Stimulated activated CD4-positive, alpha-beta T cell treated with anti-CD3 and anti-CD28 coated beads, Interleukin-2, amount 100 ng/mL, for 4 hours (primary cell): ENCODE measurements around the gene ATXN1.
A peak's percentile ranks its signal among the peaks of the same experiment; 100 is the strongest.

Source experiments
- DNase-seq: peaks from one replicate; pipeline ENCODE4 v3.0.0-alpha.2; 2020; ENCODE audit warnings: low read depth

The ATXN1 gene

DNA sequence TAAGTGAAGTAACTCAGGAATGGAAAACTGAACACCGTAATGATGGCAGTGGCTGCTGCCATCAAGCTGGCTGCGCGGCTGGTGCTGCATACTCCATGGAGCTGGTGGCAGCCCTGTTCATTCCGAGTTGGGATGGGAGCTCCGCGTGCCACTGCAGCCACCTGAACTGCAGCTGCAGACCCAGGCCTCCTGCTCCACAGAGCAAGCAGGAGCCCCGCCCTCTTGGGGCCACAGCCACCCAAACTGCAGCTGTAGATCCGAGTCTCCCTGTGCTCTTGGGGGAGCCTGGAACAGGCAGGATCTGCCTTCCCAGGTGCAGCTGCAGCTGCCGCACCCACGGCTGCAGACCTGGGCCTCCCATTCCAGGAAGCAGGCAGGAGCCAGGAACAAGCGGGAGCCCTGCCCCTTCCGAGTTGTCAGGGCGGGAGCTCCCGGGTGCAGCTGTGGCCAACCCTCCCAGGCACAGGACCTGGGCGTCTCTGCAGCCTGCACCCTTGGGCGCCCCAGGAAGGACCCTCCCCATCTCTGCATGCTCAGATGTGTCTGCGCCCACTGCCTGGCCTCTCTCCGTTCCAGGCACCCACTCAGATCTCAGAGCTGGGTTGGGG lies 402.6 kb downstream of the ATXN1 start:
- no peak for DNase-seq

DNA sequence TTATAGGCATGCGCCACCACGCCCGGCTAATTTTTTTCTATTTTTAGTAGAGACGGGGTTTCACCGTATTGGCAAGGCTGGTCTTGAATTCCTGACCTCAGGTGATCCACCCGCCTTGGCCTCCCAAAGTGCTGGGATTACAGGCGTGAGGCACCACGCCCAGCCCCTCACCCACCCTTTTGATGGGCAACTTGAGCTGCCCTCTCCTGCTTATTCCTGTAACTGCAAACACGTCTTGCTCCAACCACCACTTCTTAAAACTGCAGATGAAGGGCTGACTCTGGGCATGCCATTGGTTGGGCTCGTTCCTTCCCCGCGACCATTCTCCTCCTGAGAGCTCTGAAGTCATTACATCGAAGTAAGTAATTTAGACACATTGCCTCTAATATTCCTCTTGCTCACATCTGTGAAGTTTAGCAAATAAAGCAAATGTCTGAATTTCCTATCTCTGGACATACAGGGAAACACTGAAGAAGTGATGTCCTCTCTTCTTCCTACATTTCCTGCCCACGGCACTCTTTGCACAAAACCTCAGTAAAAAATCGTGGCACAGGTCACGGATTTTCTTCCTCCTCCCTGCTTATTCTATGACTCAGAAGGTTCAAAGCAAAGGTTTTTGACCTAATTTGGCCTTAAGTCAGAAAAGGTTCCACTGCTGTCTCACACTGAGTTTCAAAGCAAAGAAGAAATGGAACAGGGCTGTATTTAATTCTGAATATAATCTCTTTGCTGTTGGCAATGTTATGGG lies 405.4 kb downstream of the ATXN1 start:
- no peak for DNase-seq

DNA sequence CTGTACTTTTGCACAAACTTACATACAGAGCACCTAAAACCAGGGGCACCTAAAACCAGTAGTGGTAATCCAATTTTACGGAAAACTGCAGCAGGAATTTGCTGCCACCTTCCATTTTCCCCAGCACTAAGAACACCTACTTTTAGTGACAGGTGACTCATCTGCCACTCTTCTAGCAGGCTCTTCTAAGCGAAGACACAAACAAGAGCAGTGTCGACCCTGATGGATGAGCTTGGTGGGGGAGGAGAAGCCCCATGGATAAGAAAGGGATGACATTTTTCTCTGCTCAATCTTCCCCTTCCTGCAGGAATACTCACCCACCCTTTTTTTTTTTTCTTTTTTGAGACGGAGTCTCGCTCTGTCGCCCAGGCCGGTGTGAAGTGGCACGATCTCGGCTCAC lies 406.0 kb downstream of the ATXN1 start:
- DNase-seq: no peak

DNA sequence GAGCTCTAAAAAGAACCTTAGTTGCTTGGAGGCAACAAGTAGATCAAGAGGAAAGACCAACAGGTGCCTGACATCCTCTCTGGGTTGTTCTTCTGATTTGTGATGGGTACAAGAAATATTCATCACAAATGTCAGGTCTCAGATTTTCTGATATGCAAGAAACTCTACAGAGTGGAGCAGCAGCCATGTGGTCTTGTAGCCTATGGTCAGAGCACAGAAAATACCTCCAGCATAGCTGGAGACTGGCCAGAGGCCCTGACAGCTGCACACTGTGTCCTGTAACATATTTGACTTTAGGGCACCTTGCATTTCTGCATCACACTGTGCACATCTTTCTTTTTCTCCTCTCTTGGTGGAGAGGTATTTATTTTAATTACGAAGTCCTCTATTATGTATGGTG lies 406.6 kb downstream of the ATXN1 start:
- no peak for DNase-seq

DNA sequence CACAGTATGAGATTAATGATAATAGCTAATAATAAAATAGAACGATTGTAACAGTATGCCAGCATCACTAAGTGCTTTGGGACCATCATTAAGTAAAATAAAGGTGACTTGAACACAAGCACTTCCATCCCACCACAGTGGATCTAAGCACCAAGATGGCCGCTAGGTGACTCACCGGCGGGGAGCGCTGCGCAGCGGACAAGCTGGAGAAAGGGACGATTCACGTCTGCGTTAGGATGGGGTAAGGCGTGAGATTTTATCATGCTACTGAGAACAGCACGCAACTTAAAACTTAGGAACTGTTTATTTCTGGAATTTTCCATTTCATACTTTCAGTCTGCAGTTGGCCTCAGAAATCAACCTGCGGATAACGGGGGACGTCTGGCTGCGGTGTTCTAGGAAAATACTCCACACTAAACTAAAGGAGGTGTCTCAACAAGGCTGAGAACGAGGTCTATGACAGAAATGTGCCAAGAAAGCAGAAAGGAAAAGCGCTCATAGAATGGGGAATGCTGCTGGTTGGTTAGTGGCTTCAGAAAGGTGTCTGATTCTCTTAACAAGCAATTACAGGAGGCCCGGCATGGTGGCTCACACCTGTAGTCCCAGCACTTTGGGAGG lies 408.3 kb downstream of the ATXN1 start:
- DNase-seq: no peak

DNA sequence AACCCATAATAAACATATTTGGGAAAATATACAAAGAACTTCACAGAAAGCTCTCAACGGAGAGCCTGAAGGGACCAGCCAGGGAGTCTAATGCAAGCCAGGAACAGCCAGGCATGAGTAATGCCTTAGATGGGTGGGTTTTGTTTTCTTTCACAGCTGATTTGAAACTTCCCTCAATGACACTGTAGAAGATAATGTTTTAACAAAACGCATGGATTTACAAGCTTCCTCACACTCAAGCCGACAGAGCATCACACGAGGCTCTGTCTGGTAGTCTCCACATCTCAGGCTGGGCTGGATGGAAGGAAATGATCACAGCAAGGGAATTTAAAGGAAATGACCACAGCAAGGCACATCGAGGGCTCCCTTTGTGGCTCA lies 409.0 kb downstream of the ATXN1 start:
- no peak for DNase-seq

DNA sequence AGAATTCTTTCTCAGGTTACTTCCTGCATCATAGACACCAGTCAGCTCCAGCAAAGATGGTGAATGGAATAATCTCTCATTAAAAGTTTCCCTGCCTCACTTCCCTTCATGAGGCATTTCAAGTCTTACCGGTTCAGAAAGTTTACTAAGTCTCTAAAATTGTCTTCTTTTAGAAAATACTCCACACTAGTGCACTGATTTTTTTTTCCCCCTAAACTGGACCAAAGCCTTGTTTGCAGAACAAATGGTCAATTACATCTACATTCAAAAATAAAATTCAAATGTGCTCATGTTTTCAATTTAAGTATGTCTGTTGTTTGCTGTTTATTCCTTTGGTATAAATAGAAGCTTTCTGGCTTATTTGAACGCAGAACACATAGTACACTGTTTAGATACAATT lies 411.7 kb downstream of the ATXN1 start:
- DNase-seq: no peak

DNA sequence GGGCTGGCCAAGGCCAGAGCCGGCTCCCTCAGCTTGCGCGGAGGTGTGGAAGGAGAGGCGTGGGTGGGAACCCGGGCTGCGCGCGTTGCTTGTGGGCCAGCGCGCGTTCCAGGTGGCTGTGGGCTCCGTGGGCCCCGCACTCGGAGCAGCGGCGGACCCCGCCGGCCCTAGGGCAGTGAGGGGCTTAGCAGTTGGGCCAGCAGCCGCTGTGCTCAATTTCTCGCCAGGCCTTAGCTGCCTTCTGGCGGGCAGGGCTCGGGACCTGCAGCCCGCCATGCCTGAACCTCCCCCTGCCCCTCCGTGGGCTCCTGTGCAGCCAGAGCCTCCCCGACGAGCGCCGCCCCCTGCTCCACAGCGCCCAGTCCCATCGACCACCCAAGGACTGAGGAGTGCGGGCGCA lies 414.4 kb downstream of the ATXN1 start:
- DNase-seq: no peak

DNA sequence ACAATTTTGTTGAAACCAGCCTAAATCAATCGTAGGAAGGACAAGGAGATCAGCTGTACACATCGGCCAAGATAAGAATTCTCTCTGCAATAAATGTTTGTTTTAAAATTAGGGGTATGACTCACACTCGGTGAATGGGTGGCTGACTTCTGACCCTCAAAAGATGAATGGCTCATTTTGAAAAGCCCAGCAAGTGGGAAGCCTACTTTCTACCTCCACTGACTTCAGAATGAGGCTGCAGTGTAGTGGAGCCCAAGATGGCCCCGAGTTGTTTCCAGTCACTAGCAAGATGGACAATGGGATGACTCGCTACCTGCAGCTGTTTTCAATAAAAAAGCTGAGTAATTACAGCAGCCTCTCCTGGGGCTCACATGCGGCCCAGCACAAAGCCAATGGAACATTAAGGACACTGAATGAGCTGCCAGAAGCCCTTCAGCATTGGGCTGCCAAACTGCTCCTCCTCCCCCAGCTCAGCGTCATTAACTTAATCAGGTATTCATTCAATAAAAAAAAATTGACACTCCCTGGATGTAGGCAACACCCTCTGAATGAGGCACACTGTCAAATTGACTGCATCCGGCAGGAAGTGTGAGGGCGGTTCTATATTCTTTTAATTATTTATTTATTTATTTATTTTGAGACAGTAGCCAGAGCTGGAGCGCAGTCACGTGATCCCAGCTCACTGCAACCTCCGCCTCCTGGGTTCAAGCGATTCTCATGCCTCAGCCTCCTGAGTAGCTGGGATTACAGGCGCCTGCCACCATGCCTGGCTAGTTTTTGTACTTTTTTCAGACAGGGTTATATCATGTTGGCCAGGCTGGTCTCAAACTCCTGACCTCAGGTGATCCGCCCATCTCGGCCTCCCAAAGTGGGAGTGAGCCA lies 415.6 kb downstream of the ATXN1 start:
- DNase-seq: no peak

DNA sequence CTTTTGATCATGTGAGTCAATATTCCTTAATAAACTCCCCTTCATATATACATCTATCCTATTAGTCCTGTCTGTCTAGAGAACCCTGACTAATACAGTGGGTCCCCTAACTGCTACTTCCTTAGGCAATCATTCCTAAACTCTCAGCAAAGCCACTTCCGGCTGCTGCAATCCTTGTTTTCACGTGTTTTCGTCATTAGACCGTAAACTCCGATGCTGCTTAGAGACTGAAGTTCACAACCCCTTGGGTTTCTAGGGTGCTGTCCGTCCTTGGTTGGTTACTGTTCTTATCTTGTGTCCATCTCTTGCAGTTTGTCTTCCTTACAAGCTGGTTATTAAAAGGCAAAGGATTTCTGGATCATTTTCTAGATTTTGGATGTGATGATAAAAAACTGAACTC lies 416.5 kb downstream of the ATXN1 start:
- no peak for DNase-seq

DNA sequence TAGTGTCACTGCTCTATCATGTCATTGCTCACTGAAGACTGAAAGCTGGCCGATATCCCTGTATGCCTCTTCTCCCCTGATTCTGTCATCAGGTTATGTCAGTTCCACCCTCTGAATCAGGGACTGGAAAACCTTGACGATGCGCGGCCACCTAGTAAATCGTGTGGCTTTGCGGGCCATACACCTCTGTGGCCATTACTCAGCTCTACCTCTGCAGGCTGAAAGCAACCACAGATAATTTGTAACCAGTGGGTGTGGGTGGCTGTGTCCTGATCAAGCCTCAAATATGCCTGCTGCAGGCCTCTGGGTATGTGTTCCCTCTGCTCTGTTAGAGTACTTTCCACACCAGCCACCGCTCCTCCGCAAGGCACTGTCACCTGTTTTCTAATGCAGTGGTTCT lies 417.7 kb downstream of the ATXN1 start:
- no peak for DNase-seq

DNA sequence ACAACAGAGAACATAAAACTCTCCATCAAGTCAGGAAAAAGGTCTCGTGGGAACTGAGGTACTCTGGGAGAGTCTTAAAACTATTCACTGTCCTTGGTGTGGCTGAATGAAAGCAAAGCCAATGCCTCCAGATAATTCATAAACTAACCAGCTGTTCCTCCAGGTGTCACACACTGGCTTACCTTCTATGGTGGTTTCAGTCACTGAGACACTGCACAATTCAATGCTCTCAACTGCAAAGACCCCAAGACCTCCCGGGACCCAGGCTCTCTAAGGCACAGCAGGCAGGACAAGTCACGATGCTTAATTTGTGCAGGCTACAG lies 422.0 kb downstream of the ATXN1 start:
- DNase-seq: no peak

DNA sequence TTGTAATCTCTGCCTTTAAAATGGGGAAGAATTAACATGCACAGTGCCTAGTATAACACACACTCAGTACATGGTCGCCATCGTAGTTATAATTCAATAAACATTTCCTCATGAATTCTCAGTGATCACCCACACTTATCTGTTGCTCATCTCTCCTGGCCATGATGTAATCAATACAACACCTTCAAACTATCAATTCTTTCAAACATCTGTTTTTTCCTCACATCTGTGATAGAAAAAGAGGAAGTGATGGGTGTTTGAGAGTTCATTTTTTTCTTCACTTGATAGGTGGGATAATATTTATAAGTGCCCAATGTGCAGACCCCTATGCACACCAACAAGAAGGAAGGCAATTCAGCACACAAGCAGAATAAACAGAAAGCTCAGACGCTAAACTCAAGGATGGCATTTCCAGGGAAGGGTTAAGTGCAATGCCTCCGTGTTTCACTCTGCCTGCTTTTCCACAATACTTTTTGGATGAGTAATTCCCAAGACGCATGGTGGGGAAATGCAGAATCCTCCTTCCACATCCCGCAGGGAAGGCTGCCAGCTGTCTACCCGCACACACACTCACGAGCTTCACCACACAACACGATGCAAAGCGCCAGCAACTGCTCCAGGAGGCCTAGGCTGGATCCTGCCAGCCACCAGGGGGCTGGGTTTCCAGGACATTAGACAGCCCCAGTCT lies 422.5 kb downstream of the ATXN1 start:
- DNase-seq: no peak

DNA sequence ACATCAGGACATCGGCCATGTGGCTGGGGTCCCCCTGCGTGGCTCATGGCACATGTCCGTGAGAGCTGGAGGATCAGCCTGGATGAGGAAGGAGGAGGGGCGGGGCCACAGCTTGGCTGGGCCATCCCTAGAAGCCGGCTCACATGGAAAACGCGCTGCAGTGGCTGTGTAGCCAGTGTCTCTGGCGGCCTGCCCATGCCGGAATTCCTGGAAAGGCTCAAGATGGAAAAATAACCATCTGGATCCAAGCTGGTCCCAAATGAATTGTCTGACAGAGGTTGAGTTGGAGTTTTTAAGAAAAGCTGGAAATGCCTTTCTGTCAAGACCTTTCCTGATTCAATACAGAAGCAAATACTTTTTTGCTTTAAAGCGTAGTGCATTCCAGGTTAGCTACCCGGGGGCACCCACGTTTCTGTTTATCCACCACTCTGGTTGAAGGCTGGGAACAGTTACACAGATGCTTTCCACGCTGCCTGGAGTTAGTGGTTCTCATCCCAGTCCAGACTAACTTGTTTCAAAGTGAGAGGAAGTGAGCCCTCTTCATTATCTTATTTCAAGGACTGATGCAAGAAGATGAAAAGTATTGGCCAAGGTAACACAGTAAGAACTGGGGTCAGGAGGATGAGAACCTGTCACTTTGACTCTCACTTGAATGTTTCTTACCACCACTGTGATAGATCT lies 423.8 kb downstream of the ATXN1 start:
- DNase-seq: no peak

DNA sequence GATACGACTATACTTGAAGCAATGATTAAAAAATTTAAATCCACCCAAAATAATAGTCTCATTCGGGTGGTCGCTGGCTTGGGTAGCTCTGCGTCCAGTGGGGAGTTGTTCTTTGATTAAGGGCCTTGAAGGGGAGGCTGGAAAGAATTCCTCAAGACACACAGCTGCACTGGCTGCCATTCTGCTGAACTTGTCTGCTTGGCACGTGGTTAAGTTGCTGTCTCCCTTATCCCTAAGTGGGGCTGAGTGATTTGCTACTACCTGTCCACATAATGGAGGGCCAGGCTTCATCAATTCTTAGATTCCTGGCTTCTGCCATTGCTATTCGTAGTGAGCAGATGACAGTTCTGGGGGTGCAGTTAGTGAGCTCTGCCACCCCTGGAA lies 424.4 kb downstream of the ATXN1 start:
- no peak for DNase-seq

DNA sequence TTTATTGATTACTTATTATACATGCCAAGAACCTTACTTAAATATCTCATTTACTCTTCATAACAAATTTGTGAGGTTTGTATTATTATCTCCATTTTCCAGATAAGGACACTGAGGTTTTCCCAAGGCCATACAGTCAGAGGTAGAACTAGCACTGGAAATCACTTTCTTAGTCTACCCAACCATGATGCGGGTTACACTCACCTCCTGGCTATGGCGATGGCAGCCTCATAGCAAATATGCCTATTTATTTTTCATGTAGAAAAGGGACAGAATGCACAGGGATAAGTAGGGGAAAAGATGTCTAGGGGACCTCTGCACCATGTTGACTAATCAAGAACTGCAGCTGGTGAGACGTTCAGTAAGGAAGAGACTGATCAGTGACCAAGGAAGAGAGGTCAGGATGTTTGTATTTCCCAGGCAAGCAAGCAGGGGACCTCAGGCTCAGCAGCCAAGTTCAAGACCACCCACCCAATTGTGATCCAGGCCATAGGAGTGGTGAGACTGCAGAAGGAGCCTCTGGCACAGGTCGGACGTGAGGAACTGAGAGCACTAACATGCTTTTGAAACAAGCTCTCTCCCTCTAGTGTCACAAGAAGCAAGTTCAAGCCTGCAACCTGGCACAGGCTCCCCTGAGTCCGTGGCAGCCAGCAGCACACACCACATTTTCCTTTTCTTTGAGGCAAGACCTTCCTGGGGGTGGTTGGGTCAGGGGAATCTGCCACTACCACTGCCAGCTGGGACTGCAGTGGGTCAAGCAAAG lies 425.0 kb downstream of the ATXN1 start:
- DNase-seq: no peak

DNA sequence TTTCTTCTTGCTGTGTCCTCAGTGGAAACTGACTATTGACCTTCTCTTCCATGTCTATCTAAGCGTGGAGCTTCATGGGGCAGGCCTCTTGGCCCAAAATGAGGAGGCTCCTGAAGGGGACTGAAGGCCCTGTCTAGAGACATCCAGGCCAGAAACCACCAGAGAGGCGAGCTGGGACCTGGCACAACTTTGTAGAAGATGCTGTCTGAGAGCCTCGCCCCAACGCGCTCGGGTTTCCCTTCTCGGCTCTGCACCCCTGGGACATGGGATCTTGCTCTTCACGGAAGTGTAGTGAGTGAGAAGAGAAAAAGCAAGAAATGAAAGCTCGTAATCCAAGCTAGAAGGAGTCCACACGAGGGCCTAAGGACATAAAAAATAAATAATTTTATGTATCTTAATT lies 426.1 kb downstream of the ATXN1 start:
- no peak for DNase-seq

DNA sequence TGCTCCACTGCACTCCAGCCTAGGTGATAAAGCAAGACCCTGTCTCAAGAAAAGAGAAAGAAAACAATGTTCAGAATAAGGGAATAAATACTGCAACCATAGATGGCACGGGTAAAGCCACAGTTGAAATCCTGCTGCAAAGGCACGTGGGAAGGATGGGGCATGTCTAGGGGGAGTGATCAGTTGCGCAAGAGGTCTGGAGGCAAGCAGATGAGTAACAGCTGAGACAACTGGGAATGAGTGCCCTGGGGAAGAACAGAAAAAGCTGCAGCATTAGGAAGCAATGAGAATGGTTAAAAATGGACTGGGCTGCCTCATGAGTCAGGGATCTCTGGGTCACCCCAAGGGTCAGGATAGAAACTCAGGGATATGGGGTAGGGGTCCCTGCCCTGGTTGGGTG lies 426.6 kb downstream of the ATXN1 start:
- no peak for DNase-seq

DNA sequence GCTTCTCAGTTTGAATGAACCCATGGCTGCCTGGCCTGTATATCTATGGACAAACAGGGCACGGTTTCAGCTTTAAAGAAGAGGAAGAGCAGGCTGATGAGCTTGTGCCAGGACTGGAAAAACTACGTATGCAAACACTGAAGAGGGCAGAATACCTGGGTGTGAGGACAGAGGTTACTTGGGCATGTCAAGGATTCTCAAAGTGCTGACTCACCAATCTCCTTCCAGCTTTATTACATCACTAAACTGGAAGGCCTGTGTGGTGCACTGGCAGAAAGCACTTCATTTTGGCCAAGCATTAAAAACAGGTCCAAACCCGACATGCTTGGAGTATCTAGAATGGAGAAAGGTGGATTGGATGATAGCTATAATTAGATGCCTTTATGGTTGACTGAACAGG lies 427.7 kb downstream of the ATXN1 start:
- no peak for DNase-seq

DNA sequence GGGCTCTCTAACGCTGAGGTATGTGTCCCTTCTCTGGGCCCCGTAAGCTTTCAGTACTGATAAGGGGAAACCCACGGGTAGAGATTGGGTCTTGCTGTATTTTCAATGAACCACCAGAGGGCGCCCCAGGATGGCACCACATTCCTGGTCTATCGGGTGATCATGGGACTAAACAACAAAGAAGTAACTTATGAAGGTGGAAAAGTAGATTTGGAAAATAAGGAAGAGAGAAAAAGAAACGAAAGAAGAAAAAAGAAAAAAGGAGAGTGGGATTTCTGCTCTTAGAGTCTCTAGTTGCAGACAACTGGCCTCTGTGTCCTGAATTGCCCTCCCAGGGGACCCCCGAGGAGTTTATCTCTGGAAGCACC lies 429.1 kb downstream of the ATXN1 start:
- DNase-seq: peak; percentile 67
